HepG2 (cell line): Measurements from ENCODE around the gene HYAL2. TPM values are rescaled to one million over a fixed set of nuclear protein-coding genes. Genes with fewer than 3 reads are reported as not detected.

Source experiments
- DNMT1 ChIP-seq: sonication (generic); formaldehyde crosslinking; IDR thresholded peaks from 2 replicates; pipeline ENCODE4 v1.5.1; 2020; ENCODE audit warnings: mild to moderate bottlenecking, missing genetic modification reagents
- GLI4 ChIP-seq: sonication (generic); formaldehyde crosslinking; IDR thresholded peaks from 2 replicates; pipeline ENCODE4 v1.5.1; 2020; ENCODE audit warnings: missing genetic modification reagents, mild to moderate bottlenecking, moderate library complexity, borderline replicate concordance
- MTF1 ChIP-seq: sonication (generic); formaldehyde crosslinking; IDR thresholded peaks from 2 replicates; pipeline ENCODE4 v1.5.0; 2020; ENCODE audit warnings: missing genetic modification reagents
- PLRG1 ChIP-seq: fragments of 450-650 bp; conservative IDR thresholded peaks from 2 replicates; pipeline ENCODE4 v1.6.1; 2016
- RFX5 ChIP-seq: IDR thresholded peaks from 2 replicates; pipeline ENCODE4 v1.6.1; 2011; ENCODE audit warnings: low read depth, low read length, improper control_type of control experiment
- TBL1XR1 ChIP-seq: fragments of 150-350 bp; IDR thresholded peaks from 2 replicates; pipeline ENCODE4 v1.6.1; 2014; ENCODE audit warnings: borderline replicate concordance, low read length; ENCODE audit not compliant: partially characterized antibody
- YY1 ChIP-seq: IDR thresholded peaks from 2 replicates; pipeline ENCODE4 v1.6.1; 2011; ENCODE audit warnings: low read length, low read depth, moderate library complexity, mild to moderate bottlenecking; ENCODE audit not compliant: insufficient read depth, insufficient replicate concordance
- ZNF160 ChIP-seq: sonication (generic); formaldehyde crosslinking; IDR thresholded peaks from 2 replicates; pipeline ENCODE4 v1.8.0; 2022; ENCODE audit warnings: mild to moderate bottlenecking, inconsistent platforms, missing genetic modification reagents
- ZNF253 ChIP-seq: sonication (generic); formaldehyde crosslinking; IDR thresholded peaks from 2 replicates; pipeline ENCODE4 v1.8.0; 2022; ENCODE audit warnings: mild to moderate bottlenecking, missing genetic modification reagents, borderline replicate concordance
- ZNF274 ChIP-seq: sonication (generic); formaldehyde crosslinking; IDR thresholded peaks from 2 replicates; pipeline ENCODE4 v1.5.1; 2020; ENCODE audit warnings: mild to moderate bottlenecking, missing genetic modification reagents
- ZNF510 ChIP-seq: sonication (generic); formaldehyde crosslinking; IDR thresholded peaks from 2 replicates; pipeline ENCODE4 v1.4.0; 2020; ENCODE audit warnings: low read depth, mild to moderate bottlenecking, missing genetic modification reagents
- ZNF556 ChIP-seq: sonication (generic); formaldehyde crosslinking; IDR thresholded peaks from 2 replicates; pipeline ENCODE4 v1.4.0; 2020; ENCODE audit warnings: mild to moderate bottlenecking, missing genetic modification reagents, borderline replicate concordance
- ZNF569 ChIP-seq: sonication (generic); formaldehyde crosslinking; IDR thresholded peaks from 2 replicates; pipeline ENCODE4 v1.5.0; 2020; ENCODE audit warnings: mild to moderate bottlenecking, missing genetic modification reagents, moderate library complexity, borderline replicate concordance
- polyA plus RNA-seq, 8 experiments: library from polyadenylated mRNA; depleted of rRNA in 3 of 8; stranded (reverse) in 7 of 8; unstranded in 1 of 8; fragments of >200 nt; fragmentation: Illumina TruSeq in 4 of 8; extraction: Trizol in 4 of 8; gene quantifications; 2 replicates each; pipeline versions ENCODE4 v1.2.1 to v1.2.3, GENCODE V29; 2011 to 2016; ENCODE audit warnings: low read depth in 4 of 8, missing spikeins in 1 of 8, mixed read lengths in 1 of 8; ENCODE audit not compliant: insufficient read depth in 1 of 8
- total RNA-seq, 5 experiments: library from RNA; depleted of rRNA; stranded (reverse); fragments of >200 nt; fragmentation: Illumina TruSeq; extraction: Trizol; gene quantifications; 2 replicates each; pipeline ENCODE4 v1.2.3, GENCODE V29; 2016; ENCODE audit warnings: low read depth in 1 of 5
- TF ChIP-seq, protein P1 (sequence below), 2 experiments: sonication (generic) in 1 of 2; formaldehyde crosslinking in 1 of 2; IDR thresholded peaks; 2 replicates each; pipeline versions ENCODE4 v1.4.0 to v1.6.1; 2016 to 2020; ENCODE audit warnings: borderline replicate concordance in 1 of 2, low read depth in 1 of 2, mild to moderate bottlenecking in 1 of 2, missing genetic modification reagents in 1 of 2
- TF ChIP-seq, protein P2 (sequence below): sonication (generic); formaldehyde crosslinking; IDR thresholded peaks from 2 replicates; pipeline ENCODE4 v1.4.0; 2020; ENCODE audit warnings: missing genetic modification reagents
- TF ChIP-seq, protein P3 (sequence below): sonication (generic); formaldehyde crosslinking; IDR thresholded peaks from 2 replicates; pipeline ENCODE4 v1.4.0; 2020; ENCODE audit warnings: missing genetic modification reagents, low read depth, mild to moderate bottlenecking, borderline replicate concordance
- TF ChIP-seq, protein P4 (sequence below): sonication (generic); formaldehyde crosslinking; IDR thresholded peaks from 2 replicates; pipeline ENCODE4 v1.5.0; 2020; ENCODE audit warnings: missing genetic modification reagents
- TF ChIP-seq, protein P5 (sequence below): IDR thresholded peaks from 2 replicates; pipeline ENCODE4 v1.6.1; 2018; ENCODE audit warnings: missing genetic modification reagents, mild to moderate bottlenecking, missing compliant biosample characterization

The HYAL2 gene
- total and polyA plus RNA-seq, 2 of the 13 experiments (the other 11 are each of a cell fraction or from before 2014, with no cell fraction given), result 76.2 to 102 TPM

DNA sequence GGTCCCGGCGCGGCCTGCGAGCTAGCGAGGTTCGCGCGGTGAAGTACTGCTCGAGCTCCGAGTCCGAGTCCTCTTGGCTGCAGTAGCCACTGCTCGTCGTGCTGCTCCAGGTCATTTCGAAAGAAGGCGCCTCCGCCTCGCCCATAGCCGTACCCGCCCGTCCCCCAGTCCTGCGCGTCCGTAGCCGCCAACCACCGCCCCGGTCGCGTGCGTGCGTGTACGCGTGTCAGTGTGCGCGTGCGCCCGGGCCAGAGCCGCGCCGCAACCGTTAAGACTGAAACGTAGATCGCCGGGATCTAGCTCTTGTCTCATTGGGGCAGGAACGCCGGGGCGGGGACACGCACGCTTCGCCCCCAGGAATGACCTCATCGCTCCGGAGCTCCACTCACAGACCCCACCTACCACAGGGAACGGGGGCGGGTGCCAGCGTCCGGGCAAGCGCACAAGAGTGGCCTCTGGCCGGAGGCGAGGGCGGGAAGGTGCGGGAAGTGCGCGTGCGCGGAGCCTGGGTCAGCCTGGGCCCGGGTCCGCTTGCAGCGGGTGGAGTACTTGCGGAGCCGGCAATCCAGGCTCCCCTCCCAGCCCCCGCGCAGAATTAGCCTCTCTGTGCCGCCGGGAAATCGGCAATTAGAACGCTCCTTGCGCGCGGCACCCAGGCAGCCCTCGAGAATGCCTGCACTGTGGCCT is 14.8 kb upstream of the HYAL2 start (continued):
- TF ChIP-seq RFX5 (no peak), ZNF569 (peak; percentile 81; the same call in 1 of the 2 replicates), GLI4 (CRISPR knock-in tag) (no peak; the same call in 1 of the 2 replicates), TBL1XR1 (peak; percentile 36), PLRG1 (no peak), YY1 (peak; percentile 12), MTF1 (CRISPR knock-in tag) (no peak; the same call in 1 of the 2 replicates), ZNF556 (CRISPR knock-in tag) (peak; percentile 11; the same call in 1 of the 2 replicates), DNMT1 (CRISPR knock-in tag) (peak; percentile 3; the same call in 1 of the 2 replicates), ZNF160 (peak; percentile 83; the same call in 1 of the 2 replicates), ZNF253 (peak; percentile 61; the same call in 1 of the 2 replicates), ZNF510 (CRISPR knock-in tag) (no peak), ZNF274 (CRISPR knock-in tag) (0 out of 2 replicates have a peak, but pooled peaks have one; percentile 46)
- TF ChIP-seq, protein P1, sequence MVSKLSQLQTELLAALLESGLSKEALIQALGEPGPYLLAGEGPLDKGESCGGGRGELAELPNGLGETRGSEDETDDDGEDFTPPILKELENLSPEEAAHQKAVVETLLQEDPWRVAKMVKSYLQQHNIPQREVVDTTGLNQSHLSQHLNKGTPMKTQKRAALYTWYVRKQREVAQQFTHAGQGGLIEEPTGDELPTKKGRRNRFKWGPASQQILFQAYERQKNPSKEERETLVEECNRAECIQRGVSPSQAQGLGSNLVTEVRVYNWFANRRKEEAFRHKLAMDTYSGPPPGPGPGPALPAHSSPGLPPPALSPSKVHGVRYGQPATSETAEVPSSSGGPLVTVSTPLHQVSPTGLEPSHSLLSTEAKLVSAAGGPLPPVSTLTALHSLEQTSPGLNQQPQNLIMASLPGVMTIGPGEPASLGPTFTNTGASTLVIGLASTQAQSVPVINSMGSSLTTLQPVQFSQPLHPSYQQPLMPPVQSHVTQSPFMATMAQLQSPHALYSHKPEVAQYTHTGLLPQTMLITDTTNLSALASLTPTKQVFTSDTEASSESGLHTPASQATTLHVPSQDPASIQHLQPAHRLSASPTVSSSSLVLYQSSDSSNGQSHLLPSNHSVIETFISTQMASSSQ (IDR thresholded peaks at IDR 0.05; ENCODE audit: low read depth), result no peak
- TF ChIP-seq, protein P1 (CRISPR knock-in tag; IDR thresholded peaks at IDR 0.05; ENCODE audit: borderline replicate concordance), result 0 out of 2 replicates have a peak, but pooled peaks have one; percentile 50
- TF ChIP-seq, protein P2, sequence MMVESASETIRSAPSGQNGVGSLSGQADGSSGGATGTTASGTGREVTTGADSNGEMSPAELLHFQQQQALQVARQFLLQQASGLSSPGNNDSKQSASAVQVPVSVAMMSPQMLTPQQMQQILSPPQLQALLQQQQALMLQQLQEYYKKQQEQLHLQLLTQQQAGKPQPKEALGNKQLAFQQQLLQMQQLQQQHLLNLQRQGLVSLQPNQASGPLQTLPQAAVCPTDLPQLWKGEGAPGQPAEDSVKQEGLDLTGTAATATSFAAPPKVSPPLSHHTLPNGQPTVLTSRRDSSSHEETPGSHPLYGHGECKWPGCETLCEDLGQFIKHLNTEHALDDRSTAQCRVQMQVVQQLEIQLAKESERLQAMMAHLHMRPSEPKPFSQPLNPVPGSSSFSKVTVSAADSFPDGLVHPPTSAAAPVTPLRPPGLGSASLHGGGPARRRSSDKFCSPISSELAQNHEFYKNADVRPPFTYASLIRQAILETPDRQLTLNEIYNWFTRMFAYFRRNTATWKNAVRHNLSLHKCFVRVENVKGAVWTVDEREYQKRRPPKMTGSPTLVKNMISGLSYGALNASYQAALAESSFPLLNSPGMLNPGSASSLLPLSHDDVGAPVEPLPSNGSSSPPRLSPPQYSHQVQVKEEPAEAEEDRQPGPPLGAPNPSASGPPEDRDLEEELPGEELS (CRISPR knock-in tag), result peak; percentile 25; the same call in 1 of the 2 replicates
- TF ChIP-seq, protein P3, sequence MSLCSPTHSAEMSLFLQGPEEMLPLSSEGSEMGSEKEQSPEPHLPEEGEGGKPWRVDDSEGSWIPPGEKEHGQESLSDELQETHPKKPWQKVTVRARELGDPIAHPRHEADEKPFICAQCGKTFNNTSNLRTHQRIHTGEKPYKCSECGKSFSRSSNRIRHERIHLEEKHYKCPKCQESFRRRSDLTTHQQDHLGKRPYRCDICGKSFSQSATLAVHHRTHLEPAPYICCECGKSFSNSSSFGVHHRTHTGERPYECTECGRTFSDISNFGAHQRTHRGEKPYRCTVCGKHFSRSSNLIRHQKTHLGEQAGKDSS (CRISPR knock-in tag), result 0 out of 2 replicates have a peak, but pooled peaks have one; percentile 73
- TF ChIP-seq, protein P4, sequence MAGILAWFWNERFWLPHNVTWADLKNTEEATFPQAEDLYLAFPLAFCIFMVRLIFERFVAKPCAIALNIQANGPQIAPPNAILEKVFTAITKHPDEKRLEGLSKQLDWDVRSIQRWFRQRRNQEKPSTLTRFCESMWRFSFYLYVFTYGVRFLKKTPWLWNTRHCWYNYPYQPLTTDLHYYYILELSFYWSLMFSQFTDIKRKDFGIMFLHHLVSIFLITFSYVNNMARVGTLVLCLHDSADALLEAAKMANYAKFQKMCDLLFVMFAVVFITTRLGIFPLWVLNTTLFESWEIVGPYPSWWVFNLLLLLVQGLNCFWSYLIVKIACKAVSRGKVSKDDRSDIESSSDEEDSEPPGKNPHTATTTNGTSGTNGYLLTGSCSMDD, result no peak
- TF ChIP-seq, protein P5, sequence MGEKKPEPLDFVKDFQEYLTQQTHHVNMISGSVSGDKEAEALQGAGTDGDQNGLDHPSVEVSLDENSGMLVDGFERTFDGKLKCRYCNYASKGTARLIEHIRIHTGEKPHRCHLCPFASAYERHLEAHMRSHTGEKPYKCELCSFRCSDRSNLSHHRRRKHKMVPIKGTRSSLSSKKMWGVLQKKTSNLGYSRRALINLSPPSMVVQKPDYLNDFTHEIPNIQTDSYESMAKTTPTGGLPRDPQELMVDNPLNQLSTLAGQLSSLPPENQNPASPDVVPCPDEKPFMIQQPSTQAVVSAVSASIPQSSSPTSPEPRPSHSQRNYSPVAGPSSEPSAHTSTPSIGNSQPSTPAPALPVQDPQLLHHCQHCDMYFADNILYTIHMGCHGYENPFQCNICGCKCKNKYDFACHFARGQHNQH, result 0 out of 2 replicates have a peak, but pooled peaks have one; percentile 37
